DMS79 (cell line): ENCODE measurements around the gene TLN1.

Experiments
- DNase-seq: peaks from one replicate; lab custom pipeline; 2025; lab: John Stamatoyannopoulos, UW

Gene TLN1

DNA sequence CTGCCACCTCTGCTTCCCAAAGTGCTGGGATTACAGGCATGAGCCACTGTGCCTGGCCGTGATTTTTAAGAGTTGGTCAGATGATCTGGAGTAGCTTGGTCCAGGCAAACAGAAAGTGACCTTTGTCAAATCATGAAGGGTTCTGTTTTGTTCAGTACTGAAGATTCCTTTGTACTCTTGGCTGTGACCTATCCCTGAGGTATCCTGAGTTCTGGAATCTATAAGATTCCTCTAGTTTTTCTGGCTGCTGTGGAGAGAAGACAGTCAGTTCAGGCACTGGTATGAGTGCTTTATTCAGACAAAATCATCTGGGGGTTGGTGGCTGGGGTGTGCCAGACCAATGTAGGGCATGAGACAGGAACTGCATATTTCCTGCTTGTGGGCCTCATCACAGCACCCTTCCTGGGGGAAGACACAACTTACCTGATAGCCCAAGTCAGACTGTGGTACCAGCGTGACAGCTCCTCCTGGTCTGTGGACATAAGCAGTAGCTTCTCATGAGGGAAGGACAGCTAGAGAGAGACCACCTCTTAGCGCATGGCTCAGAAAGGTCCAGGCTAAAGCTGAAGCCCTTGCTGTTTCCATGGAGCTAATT is 70.1 kb downstream of the TLN1 start:
- no peak for DNase-seq

DNA sequence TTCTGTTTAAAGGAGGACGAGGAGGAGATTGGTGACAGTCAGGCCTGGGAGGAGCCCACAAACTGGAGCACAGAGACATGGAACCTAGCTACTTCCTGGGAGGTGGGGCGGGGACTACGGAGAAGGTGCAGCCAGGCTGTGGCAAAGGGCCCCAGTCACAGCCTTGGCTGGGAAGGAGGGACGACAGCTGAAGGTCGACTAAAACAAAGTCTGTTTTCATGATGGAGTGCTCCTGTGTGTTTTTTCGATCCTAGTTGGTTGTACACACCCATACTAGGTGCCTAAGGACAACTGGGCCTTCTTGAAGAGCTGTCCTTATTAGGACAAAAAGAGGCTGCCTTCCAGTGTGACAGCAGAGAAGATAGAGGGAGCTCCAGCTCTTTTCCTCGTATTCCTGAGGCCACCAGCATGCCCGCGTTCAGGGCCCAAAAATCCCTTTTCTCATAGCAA is 71.0 kb downstream of the TLN1 start:
- DNase-seq, result no peak

DNA sequence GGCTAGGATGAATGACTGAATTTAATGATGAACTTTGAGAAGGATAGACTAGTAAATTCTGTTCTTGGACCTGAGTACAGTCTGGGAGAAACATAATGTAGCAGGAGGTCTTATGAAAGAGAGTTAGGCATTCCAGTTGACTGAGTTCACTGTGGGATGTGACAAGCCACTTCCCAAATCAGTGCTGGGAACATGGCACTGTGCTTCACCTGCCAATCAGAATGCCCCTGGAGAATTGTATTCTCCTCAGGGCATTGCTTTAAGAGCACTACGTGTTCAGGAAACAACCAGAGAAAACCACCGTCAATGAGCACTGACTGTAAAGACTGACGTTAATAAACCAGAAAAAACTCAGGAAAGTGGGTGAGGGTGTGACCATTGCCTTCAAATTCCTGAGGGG is 72.7 kb downstream of the TLN1 start:
- no peak for DNase-seq

DNA sequence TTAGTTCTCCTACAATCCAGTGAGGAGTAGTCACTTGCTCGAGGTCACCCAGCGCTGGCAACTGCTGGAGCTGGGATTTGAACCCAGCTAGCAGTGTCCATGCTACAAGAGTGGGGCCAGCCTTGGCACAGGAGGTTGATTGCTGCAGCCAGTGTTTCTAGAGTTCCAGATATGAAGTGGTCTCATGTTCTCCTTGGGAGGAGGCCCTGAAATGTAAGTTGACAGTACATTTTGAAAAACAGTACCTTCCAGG is 73.1 kb downstream of the TLN1 start:
- DNase-seq, result peak; percentile 13

DNA sequence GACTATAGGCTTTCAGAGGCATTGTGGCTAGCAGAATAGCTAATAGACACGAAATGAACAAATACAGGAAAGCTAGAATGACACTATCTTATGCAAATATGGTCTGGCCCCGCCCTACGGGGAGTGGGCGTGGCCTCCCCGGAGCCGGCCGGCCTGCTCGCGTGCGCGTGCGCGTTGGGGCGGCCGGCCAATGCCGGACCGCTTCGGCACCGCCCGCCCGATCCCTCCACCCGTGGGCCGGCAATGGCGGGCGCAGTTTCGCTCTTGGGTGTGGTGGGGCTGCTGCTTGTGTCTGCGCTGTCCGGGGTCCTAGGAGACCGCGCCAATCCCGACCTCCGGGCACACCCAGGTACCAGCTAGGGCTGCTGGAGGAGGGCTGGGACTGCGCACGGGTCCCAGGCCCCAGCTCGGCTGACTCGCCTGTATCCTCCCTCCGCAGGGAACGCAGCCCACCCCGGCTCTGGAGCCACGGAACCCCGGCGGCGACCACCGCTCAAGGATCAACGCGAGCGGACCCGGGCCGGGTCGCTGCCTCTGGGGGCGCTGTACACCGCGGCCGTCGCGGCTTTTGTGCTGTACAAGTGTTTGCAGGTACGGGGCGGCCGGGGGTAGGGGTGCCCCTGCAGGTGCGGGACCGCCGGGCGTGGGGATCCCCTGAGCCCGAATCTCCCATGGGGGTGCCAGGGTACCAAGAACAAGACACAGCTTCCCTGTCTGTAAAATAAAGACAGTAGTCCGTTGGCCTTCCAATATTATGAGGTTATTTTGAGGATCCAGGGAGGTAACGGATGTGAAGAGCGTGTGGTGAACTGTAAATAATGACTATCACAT is 73.6 kb downstream of the TLN1 start, which contains the start of gene CCDC107:
Gene CCDC107 (plus strand): TSS at position 156 of the 831 bp plus-strand sequence. CDS start 88 bp downstream, at position 244.
- DNase-seq, result peak; percentile 57

DNA sequence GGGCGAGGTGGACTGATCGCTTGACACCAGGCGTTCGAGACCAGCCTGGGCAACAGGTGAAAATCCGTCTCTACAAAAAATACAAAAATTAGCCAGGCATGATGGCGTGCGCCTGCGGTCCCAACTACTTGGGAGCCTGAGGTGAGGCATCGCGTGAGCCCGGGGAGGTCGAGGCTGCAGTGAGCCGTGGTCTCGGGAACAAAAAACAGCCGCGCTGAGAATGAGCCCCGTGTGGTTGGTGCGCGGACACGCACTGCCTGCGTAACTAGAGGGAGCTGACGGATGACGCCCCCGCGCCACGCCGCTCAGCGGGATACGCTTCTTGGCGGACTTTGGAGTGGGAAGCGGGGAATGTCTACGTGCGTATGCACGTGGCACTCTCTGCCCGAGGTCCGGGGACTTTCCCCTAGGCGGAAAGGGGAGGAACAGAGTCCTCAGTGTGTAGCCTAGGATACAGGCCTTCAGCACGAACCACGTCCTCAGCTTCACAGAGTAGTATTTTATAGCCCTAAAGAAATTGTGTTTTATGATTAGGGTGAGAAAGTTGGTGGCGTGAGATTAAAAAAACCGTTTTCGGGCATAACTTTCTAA is 74.4 kb downstream of the TLN1 start, which contains the start of gene RMRP:
Gene RMRP (minus strand): TSS at position 474 of the 591 bp plus-strand sequence.
- DNase-seq, result peak; percentile 98

DNA sequence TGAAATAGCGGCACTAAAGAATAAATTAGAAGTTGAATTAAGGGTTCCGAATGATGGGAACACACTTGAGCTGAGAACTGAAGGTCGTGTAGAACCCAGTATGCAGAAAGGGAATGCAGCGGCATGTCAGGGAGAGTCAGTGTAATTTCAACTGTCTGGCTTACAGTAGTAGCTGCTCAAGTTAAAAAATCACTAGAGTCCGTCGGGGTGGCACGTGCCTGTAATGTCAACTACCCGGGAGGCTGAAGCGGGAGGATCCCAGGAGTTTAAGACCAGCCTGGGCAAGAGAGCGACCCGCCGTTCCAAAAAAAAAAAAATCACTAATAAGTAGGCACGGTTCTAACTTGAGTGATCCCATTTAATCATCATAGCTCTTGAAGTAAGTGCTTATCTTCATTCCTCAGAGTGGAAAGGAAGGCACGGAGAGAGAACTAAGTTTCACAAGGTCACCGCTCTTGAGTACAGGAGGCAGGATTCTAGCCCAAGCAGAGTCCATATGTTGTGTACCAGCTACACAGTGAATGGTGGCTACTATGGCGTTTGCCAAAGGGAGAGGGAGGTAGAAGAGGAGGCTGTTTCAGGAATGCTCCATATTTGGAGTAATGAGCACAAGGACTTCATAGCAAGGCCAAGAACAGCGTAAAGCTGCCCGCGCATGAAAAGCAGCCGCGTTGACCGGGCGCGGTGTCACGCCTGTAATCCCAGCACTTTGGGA is 75.0 kb downstream of the TLN1 start:
- peak; percentile 33 for DNase-seq

DNA sequence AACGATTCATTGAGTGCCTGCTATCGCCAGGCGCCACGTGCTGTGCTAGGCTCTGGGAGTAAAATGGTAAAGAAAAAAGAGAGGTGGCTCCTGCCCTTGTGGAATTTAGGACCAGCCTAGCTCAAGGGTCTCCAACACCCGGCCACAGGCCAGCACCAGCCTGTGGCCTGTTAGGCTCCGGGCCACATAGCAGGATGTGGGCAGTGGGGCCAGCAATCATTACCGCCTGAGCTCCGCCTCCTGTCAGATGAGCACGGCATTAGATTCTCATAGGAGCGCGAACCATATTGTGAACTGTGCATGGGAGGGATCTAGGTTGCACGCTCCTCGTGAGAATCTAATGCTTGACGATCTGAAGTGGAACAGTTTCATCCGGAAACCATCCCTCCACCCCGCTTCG is 75.6 kb downstream of the TLN1 start:
- no peak for DNase-seq

DNA sequence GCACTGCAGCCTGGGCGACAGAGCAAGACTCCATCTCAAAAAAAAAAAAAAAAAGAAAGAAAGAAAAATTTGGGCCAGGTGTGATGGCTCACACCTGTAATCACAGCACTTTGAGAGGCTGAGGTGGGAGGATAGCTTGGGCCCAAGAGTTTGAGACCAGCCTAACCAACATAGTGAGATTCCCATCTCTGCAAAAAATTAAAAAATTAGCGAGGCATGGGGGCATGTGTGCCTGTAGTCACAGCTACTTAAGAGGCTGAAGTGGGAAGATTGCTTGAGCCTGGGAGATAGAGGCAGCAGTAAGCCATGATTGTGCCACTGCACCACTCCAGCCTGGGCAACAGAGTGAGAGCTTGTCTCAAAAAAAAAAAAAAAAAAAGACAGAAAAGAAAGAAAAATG is 78.4 kb downstream of the TLN1 start:
- no peak for DNase-seq

DNA sequence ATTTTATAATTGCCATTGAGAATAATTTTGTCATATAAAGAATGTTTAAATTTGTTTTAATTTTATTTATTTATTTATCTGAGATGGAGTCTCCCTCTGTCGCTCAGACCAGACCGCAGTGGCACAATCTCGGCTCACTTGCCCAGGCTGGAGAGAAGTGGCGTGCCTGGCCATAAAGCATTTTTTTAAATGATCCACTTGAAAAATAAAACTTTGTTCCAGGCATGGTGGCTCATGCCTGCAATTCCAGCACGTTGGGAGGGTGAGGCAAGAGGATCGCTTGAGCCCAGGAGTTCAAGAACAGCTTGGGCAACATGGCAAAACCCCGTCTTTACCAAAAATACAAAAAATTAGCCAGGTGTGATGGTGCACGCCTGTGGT is 79.2 kb downstream of the TLN1 start:
- no peak for DNase-seq

DNA sequence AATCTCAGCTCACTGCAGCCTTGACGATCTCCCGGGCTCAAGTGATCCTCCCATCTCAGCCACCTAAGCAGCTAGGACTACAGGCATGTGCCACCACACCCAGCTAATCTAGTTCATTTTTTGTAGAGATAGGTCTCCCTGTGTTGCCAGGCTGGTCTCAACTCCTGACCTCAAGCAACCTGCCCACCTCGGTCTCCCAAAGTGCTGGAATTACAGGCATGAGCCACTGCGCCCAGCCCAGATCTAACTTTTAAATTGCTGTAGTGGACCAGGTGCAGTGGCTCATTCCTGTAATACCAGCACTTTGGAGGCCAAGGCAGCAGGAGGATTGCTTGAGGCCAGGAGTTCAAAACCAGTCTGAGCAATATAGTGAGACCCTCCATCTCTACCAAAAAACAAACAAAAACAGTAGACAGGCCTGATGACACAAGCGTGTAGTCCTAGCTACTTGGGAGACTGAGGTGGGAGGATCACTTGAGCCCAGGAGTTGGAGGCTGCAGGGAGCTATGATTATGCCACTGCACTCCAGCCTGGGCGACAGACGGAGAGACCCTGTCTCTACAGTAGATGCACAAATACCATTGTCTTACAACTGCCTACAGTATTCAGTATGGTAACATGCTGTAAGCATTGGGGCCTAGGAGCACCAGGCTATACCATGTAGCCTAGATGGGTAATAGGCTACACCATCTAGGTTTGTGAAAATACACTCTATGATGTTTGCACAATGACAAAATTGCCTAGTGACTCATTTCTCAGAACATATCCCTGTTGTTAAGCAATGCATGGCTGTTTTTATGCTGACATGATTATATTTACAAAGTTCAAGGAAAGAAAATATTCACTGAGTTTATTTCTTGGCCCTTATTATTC is 79.8 kb downstream of the TLN1 start:
- no peak for DNase-seq

DNA sequence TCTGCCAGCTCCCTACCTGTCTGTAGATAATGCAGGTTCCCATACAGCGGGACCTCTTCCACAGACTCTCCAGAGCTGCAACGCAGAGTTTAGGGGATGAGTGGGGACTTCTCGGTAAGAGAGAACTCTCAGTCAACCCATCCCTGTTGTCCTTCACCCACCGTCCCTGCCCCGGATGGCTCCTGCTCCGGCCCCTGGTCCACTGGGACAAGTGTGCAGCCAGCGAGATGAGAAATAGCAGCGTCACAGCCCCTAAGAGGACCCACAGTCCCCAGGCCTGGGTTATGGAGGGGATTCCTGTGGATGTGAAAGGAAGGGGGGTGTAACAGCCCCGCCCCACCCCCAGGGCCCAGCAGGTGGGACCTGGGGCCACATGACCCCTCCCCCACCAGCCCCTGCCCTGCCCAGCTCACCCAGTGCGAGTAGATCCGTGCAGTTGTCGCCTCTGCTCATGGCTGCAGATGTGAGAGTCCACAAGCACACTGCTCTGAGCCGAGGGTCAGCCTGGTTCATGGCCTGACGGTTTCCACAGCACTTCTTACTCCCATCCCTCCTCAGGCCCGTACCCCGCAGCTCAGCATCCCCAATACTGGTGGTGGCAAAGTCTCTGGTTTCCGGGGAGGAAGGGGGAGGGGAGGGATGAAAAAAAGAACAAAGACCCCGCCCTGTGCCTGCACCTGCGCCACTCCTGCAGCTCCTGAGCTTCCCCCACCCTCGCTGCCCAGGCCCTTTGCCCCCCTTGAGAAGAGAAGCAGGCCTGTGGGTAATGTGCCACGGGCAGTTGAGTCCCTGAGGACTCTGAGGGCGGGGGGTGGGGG is 81.4 kb downstream of the TLN1 start, which contains the start of gene SIT1:
Gene SIT1 (minus strand): TSS at position 591 of the 818 bp plus-strand sequence. CDS start 78 bp downstream, at position 513.
- peak; percentile 41 for DNase-seq

DNA sequence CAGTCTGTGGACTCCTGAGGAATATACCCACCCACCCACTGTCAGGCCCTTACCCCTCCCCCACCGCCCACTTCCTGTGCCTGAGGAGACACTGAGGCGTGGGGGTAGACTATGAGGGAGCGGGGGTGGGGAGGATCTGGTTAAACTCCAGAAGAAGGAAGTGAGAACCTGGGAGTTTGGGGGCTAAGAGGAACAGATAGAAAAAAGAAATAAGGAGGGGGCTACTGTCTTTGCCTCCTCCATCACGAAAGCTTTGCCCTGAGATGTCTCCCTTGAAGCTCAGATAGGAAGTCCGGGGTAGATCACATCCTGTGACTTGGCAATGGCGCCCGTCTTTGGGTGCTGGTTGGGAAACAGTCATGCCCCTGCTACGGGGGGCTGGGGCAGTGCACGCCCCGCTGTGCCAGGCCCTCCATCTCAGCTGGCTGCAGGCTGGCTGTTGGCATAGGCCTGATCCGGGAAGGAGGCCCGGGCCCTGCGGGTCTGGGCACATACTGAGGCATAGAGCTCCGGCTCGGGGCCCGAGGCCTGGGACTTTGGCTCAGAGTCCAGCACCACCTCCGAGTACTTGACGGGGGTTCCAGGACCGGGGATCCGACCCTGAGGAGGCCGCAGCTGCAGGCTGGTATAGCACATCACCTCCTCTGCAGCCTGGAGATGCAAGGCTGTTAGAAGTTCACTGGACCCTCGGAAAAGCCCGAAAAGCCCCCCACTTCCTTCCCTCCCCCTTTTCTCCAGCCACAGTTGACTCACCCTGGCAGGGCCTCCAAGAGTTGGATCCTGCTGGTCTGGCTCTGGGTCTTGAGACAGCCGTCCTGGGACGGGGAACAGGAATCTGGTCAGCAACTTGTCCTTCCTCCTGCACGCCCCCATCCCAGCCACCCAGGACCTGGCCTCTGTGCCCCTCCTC is 82.3 kb downstream of the TLN1 start:
- DNase-seq, result no peak
